H1 (cell line): Measurements from ENCODE around the gene OXCT2. TPM values are rescaled to one million over a fixed set of nuclear protein-coding genes. Genes with fewer than 3 reads are reported as not detected.

Source experiments
- CTCF ChIA-PET: fragments of 300-600 bp; sonication (Branson Sonifier 250); formaldehyde crosslinking; loops from one replicate; lab custom pipeline; 2021; ENCODE audit not compliant: partially characterized antibody; lab: Charles Lee
- POLR2A ChIA-PET: fragments of 300-600 bp; sonication (Branson Sonifier 250); formaldehyde crosslinking; loops from one replicate; lab custom pipeline; 2021; ENCODE audit warnings: inconsistent platforms; ENCODE audit not compliant: partially characterized antibody; lab: Charles Lee
- DNase-seq, 2 experiments: peaks; one replicate each; pipeline versions ENCODE4 v3.0.0 to v3.0.0-alpha.2; 2010 to 2022; ENCODE audit warnings: low spot score in 2 of 2, low read depth in 1 of 2, mixed read lengths in 1 of 2
- FAIRE-seq: peaks from 2 replicates; lab custom pipeline; 2011; peaks lifted over from hg19 to GRCh38; lab: Jason Lieb, UNC
- H2AFZ ChIP-seq: 2 replicates; pipeline ENCODE4 v1.8.1; 2012; ENCODE audit warnings: low read length, inconsistent platforms
- H2AK5ac ChIP-seq: 2 replicates; pipeline ENCODE4 v1.6.1; 2013; ENCODE audit warnings: low read depth, low read length
- H2BK120ac ChIP-seq: replicated peaks from 2 replicates; pipeline ENCODE3; 2013; ENCODE audit warnings: low read depth, low read length, inconsistent platforms
- H2BK12ac ChIP-seq: 2 replicates; pipeline ENCODE4 v1.6.1; 2013; ENCODE audit warnings: low read depth, low read length
- H2BK15ac ChIP-seq: 2 replicates; pipeline ENCODE4 v1.6.1; 2013; ENCODE audit warnings: low read length
- H2BK20ac ChIP-seq: 2 replicates; pipeline ENCODE4 v1.6.1; 2013; ENCODE audit warnings: low read length
- H2BK5ac ChIP-seq: 2 replicates; pipeline ENCODE4 v1.6.1; 2013; ENCODE audit warnings: low read depth, low read length
- H3K14ac ChIP-seq: 2 replicates; pipeline ENCODE4 v1.6.1; 2013; ENCODE audit warnings: inconsistent platforms; ENCODE audit not compliant: insufficient read length
- H3K18ac ChIP-seq: 2 replicates; pipeline ENCODE4 v1.6.1; 2013; ENCODE audit warnings: low read length; ENCODE audit errors: extremely low read depth
- H3K23ac ChIP-seq: 2 replicates; pipeline ENCODE4 v1.6.1; 2013; ENCODE audit warnings: inconsistent platforms; ENCODE audit not compliant: insufficient read length
- H3K23me2 ChIP-seq: 2 replicates; pipeline ENCODE4 v1.6.1; 2013; ENCODE audit warnings: low read depth, low read length
- H3K27ac ChIP-seq: 2 replicates; pipeline ENCODE4 v1.6.1; 2011; ENCODE audit warnings: low read depth, low read length, inconsistent platforms
- H3K27me3 ChIP-seq, 4 experiments: replicated peaks in 1 of 4; 1 replicate in 1 of 4; 2 replicates in 3 of 4; pipeline versions ENCODE4 v1.6.1 to v1.8.1; 2011 to 2013; ENCODE audit warnings: low read length in 3 of 4, mild to moderate bottlenecking in 3 of 4, inconsistent platforms in 2 of 4, mixed read lengths in 2 of 4, moderate library complexity in 1 of 4; ENCODE audit not compliant: control insufficient read depth in 3 of 4, insufficient read depth in 3 of 4; ENCODE audit errors: extremely low read depth in 1 of 4
- H3K36me3 ChIP-seq, 4 experiments: 2 replicates each; pipeline versions ENCODE4 v1.6.1 to v1.8.1; 2011 to 2013; ENCODE audit warnings: mild to moderate bottlenecking in 4 of 4, low read length in 3 of 4, moderate library complexity in 2 of 4, control low read depth in 1 of 4, inconsistent platforms in 1 of 4; ENCODE audit not compliant: insufficient read depth in 4 of 4, control insufficient read depth in 2 of 4
- H3K4ac ChIP-seq: replicated peaks from 2 replicates; pipeline ENCODE3; 2013; ENCODE audit warnings: low read length, low read depth, mixed read lengths, inconsistent platforms; ENCODE audit not compliant: insufficient read length
- H3K4me1 ChIP-seq, 4 experiments: replicated peaks in 1 of 4; 1 replicate in 1 of 4; 2 replicates in 3 of 4; pipeline versions ENCODE4 v1.6.1 to v1.8.1; 2011 to 2013; ENCODE audit warnings: low read length in 3 of 4, inconsistent platforms in 2 of 4, mixed read lengths in 1 of 4; ENCODE audit not compliant: insufficient read depth in 4 of 4, control insufficient read depth in 3 of 4
- H3K4me2 ChIP-seq, 2 experiments: 2 replicates each; pipeline versions ENCODE4 v1.6.1 to v1.8.1; 2011 to 2013; ENCODE audit warnings: low read depth in 2 of 2, low read length in 2 of 2, control low read depth in 1 of 2, inconsistent platforms in 1 of 2, mild to moderate bottlenecking in 1 of 2; ENCODE audit not compliant: insufficient read depth in 1 of 2
- H3K4me3 ChIP-seq, 4 experiments: fragments of 200-600, 300-600 bp in 1 of 4; sonication (generic), shearing (Covaris generic), sonication (Bioruptor Twin) in 1 of 4; 2 replicates each; pipeline versions ENCODE4 v1.5.1 to v1.8.1; 2011 to 2016; ENCODE audit warnings: low read length in 4 of 4, low read depth in 3 of 4, control low read depth in 2 of 4, inconsistent platforms in 2 of 4, mild to moderate bottlenecking in 2 of 4, mixed read lengths in 1 of 4, moderate library complexity in 1 of 4; ENCODE audit not compliant: insufficient read depth in 2 of 4; ENCODE audit errors: extremely low read depth in 1 of 4
- H3K56ac ChIP-seq: replicated peaks from 2 replicates; pipeline ENCODE3; 2013; ENCODE audit warnings: low read depth, mild to moderate bottlenecking, mixed read lengths, low read length, inconsistent platforms; ENCODE audit not compliant: insufficient read length
- H3K79me1 ChIP-seq: 2 replicates; pipeline ENCODE4 v1.6.1; 2013; ENCODE audit warnings: low read depth, low read length, control low read depth
- H3K79me2 ChIP-seq, 2 experiments: 2 replicates each; pipeline versions ENCODE4 v1.6.1 to v1.8.1; 2012 to 2013; ENCODE audit warnings: low read length in 2 of 2, mild to moderate bottlenecking in 2 of 2, inconsistent platforms in 1 of 2; ENCODE audit not compliant: insufficient read depth in 2 of 2, control insufficient read depth in 1 of 2
- H3K9ac ChIP-seq, 4 experiments: replicated peaks in 1 of 4; 1 replicate in 1 of 4; 2 replicates in 3 of 4; pipeline versions ENCODE4 v1.6.1 to v1.8.1; 2011 to 2013; ENCODE audit warnings: low read depth in 3 of 4, low read length in 3 of 4, control low read depth in 2 of 4, mild to moderate bottlenecking in 2 of 4, moderate library complexity in 2 of 4, inconsistent platforms in 1 of 4; ENCODE audit errors: extremely low read depth in 1 of 4
- H3K9me3 ChIP-seq, 2 experiments: 2 replicates each; pipeline versions ENCODE4 v1.6.1 to v1.8.1; 2012 to 2013; ENCODE audit warnings: mild to moderate bottlenecking in 2 of 2, moderate library complexity in 2 of 2, control low read depth in 1 of 2, inconsistent platforms in 1 of 2, low read depth in 1 of 2, low read length in 1 of 2, mixed read lengths in 1 of 2; ENCODE audit not compliant: insufficient read depth in 2 of 2
- H4K20me1 ChIP-seq, 2 experiments: replicated peaks in 1 of 2; 2 replicates each; pipeline versions ENCODE3 to v1.8.1; 2011 to 2013; ENCODE audit warnings: inconsistent platforms in 2 of 2, low read length in 2 of 2, mild to moderate bottlenecking in 1 of 2; ENCODE audit not compliant: insufficient read depth in 2 of 2, control insufficient read depth in 1 of 2
- H4K5ac ChIP-seq: 2 replicates; pipeline ENCODE4 v1.6.1; 2013; ENCODE audit warnings: low read length, low read depth, mixed read lengths, inconsistent platforms; ENCODE audit not compliant: insufficient read length
- H4K8ac ChIP-seq: 2 replicates; pipeline ENCODE4 v1.8.0; 2013; ENCODE audit warnings: mild to moderate bottlenecking, moderate library complexity, low read length, inconsistent platforms; ENCODE audit not compliant: insufficient read depth; ENCODE audit errors: extremely low read depth
- H4K91ac ChIP-seq: replicated peaks from 2 replicates; pipeline ENCODE3; 2013; ENCODE audit warnings: low read length, mixed read lengths, inconsistent platforms; ENCODE audit not compliant: insufficient read length
- CBX8 ChIP-seq: fragments of 300-800, 300-1000 bp; sonication (generic); IDR thresholded peaks from 2 replicates; pipeline ENCODE4 v1.7.1; 2016; ENCODE audit warnings: low read depth, low read length, borderline replicate concordance
- CHD2 ChIP-seq: IDR thresholded peaks from 2 replicates; pipeline ENCODE4 v1.6.1; 2012; ENCODE audit warnings: low read length, improper control_type of control experiment
- EGR1 ChIP-seq: IDR thresholded peaks from 2 replicates; pipeline ENCODE4 v1.6.1; 2011; ENCODE audit warnings: low read depth, low read length, borderline replicate concordance
- JUND ChIP-seq: IDR thresholded peaks from 2 replicates; pipeline ENCODE4 v1.6.1; 2011; ENCODE audit warnings: mild to moderate bottlenecking, improper control_type of control experiment, low read length
- KDM1A ChIP-seq: fragments of 200-600, 300-600 bp; sonication (generic); IDR thresholded peaks from 2 replicates; pipeline ENCODE4 v1.7.1; 2016; ENCODE audit warnings: mild to moderate bottlenecking, low read length, borderline replicate concordance
- KDM5A ChIP-seq: fragments of 200-600 bp; IDR thresholded peaks from 2 replicates; pipeline ENCODE4 v1.7.1; 2012; ENCODE audit warnings: mild to moderate bottlenecking, low read length, inconsistent platforms, mixed read lengths
- RAD21 ChIP-seq, 2 experiments: IDR thresholded peaks in 1 of 2; conservative IDR thresholded peaks in 1 of 2; 2 replicates each; pipeline ENCODE4 v1.6.1; 2011; ENCODE audit warnings: low read depth in 2 of 2, low read length in 2 of 2, improper control_type of control experiment in 1 of 2, inconsistent platforms in 1 of 2, mild to moderate bottlenecking in 1 of 2, moderate library complexity in 1 of 2
- YY1 ChIP-seq: IDR thresholded peaks from 2 replicates; pipeline ENCODE4 v1.6.1; 2011; ENCODE audit warnings: low read depth, mild to moderate bottlenecking, low read length
- WGBS, 2 experiments: shearing (Covaris generic) in 1 of 2; methylation state at CpG; one replicate each; pipeline versions ENCODE4 v1.1.6 to v1.1.7; 2013 to 2015; ENCODE audit warnings: low lambda C conversion rate in 2 of 2, mixed read lengths in 2 of 2, inconsistent platforms in 1 of 2, low coverage in 1 of 2, missing lambda C conversion rate in 1 of 2; ENCODE audit not compliant: insufficient replicate concordance in 2 of 2, insufficient coverage in 1 of 2, insufficient read length in 1 of 2; ENCODE audit errors: extremely low coverage in 1 of 2, missing lambda C conversion rate in 1 of 2; 5-methylcytosine and 5-hydroxymethylcytosine counted together
- polyA plus RNA-seq, 7 experiments: library from polyadenylated mRNA; depleted of rRNA in 3 of 7; stranded (reverse) in 5 of 7; unstranded in 2 of 7; fragments of >200 nt in 5 of 7; fragments of 200-250 nt in 2 of 7; gene quantifications; 1 replicate in 5 of 7; 2 replicates in 1 of 7; 4 replicates in 1 of 7; pipeline versions ENCODE4 v1.2.1 to v1.2.3, GENCODE V29; 2011 to 2013; ENCODE audit warnings: missing spikeins in 2 of 7, mixed read lengths in 2 of 7
- total RNA-seq: library from RNA; stranded (reverse); fragmentation: NEBNext Ultra II Directional; extraction: Animal tissue kit (Norgen Biotek cat#: 25700); gene quantifications from 2 replicates; pipeline ENCODE4 v1.2.1, GENCODE V29; 2021
- TF ChIP-seq, protein P1 (sequence below), 3 experiments: IDR thresholded peaks; 1 replicate in 2 of 3; 2 replicates in 1 of 3; pipeline versions ENCODE4 v1.5.1 to v1.6.1; 2011; ENCODE audit warnings: low read length in 3 of 3, mild to moderate bottlenecking in 3 of 3, inconsistent platforms in 2 of 3, low read depth in 1 of 3, moderate library complexity in 1 of 3; ENCODE audit not compliant: insufficient read depth in 1 of 3; ENCODE audit errors: control extremely low read depth in 1 of 3

The OXCT2 gene
- total and polyA plus RNA-seq, 2 of the 8 experiments (the other 6 are each of a cell fraction or from before 2014, with no cell fraction given) = 2.6 to 2.9 TPM

DNA sequence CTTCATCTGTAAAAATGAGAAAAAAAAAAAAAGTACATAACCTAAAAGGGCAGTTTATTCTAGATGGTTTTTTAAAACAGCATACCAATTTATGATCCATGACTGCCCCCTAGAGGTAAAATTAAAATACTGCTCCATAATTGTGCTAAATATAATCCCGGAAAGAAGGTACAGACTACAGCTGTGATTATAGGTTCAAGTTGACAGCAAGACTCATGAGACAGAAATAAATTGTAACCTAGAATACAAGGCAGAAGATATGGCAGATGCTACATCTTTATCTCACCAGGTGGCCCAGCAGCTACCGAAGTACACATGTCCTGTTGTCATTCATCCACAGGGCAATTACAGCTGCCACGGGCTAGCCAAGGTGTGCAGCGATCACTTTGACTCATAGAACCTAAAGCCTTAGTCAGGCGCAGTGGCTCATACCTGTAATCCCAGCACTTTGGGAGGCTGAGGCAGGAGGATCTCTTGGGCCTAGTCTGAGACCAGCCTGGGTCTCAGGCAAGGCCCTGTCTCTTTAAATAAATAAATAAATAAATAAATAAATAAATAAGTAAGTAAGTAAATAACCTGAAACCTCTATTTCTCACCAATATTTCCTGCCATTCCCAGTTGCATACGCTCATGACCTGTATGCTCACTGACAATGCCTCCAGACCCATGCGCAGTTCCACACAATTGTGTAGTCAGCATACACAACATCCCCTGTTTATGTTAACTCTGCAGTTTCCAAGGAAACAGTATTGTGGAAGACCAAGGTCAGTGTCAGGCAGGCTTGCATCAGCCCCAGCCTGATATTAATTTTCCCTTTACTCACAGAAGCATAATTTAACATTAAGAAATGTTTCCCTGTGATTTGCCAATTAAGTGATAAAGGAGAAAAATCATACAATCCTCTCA is 50.8 kb downstream of the OXCT2 start:
- no peak for DNase-seq
- 52% methylated on average over 7 of the region's 7 CpGs; no CpG with 5 or more reads in 1 of the 2 experiments for WGBS, 2 experiments
- TF ChIP-seq YY1 (no peak), EGR1 (no peak), JUND (no peak), RAD21 (IDR thresholded peaks at IDR 0.05 in 1 of 2, conservative IDR thresholded peaks at IDR 0.05 in 1 of 2; ENCODE audit: low read depth in 2 of 2, low read length in 2 of 2) (peak; percentile 66 to 77), KDM1A (no peak), KDM5A (no peak), CHD2 (no peak), CBX8 (no peak)
- TF ChIP-seq, protein P1, sequence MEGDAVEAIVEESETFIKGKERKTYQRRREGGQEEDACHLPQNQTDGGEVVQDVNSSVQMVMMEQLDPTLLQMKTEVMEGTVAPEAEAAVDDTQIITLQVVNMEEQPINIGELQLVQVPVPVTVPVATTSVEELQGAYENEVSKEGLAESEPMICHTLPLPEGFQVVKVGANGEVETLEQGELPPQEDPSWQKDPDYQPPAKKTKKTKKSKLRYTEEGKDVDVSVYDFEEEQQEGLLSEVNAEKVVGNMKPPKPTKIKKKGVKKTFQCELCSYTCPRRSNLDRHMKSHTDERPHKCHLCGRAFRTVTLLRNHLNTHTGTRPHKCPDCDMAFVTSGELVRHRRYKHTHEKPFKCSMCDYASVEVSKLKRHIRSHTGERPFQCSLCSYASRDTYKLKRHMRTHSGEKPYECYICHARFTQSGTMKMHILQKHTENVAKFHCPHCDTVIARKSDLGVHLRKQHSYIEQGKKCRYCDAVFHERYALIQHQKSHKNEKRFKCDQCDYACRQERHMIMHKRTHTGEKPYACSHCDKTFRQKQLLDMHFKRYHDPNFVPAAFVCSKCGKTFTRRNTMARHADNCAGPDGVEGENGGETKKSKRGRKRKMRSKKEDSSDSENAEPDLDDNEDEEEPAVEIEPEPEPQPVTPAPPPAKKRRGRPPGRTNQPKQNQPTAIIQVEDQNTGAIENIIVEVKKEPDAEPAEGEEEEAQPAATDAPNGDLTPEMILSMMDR (IDR thresholded peaks at IDR 0.05; ENCODE audit: control extremely low read depth in 1 of 3, insufficient read depth in 1 of 3, low read depth in 1 of 3, low read length in 3 of 3) = peak in 2 of 3 experiments; percentile 29 to 44; a peak in 2 of 4 replicates

More for the DNA sequence above, 50.8 kb downstream of the OXCT2 start:
- H4K5ac ChIP-seq = no peak overlapping the region
- H3K79me1 ChIP-seq = no peaks in the 10 kb centered on the region
- no peaks in the 10 kb centered on the region for H3K23me2 ChIP-seq
- H4K20me1 ChIP-seq = peaks cover 2 to 10% of the 10 kb centered on the region in 2 experiments
- H2BK12ac ChIP-seq = no peak overlapping the region
- no peaks in the 10 kb centered on the region for H3K9me3 ChIP-seq
- no peak overlapping the region for H2BK15ac ChIP-seq
- ChIA-PET POLR2A (interaction anchor here (0.6 to 1.0 kb wide), 5 partner anchors 15 to 711 kb away, joined by 3 read pairs; no protein-coding TSS in a partner anchor), CTCF (interaction anchor here (0.6 to 7.8 kb wide), 29 partner anchors 9 to 1392 kb away, joined by 3 to 72 read pairs (median 4); partner anchors contain the start of genes BMP8B and NT5C1A)
- no peak overlapping the region for H3K4me3 ChIP-seq
- H4K91ac ChIP-seq = no peak overlapping the region
- no peak overlapping the region for H3K27ac ChIP-seq
- H3K4me2 ChIP-seq = no peak overlapping the region
- no peak overlapping the region for H4K8ac ChIP-seq
- no peaks in the 10 kb centered on the region for H3K36me3 ChIP-seq
- H3K18ac ChIP-seq = no peak overlapping the region
- no peak overlapping the region for H3K4ac ChIP-seq
- FAIRE-seq = peak; percentile 83
- H3K79me2 ChIP-seq = no peaks in the 10 kb centered on the region
- no peak overlapping the region for H2BK20ac ChIP-seq
- no peak overlapping the region for H3K23ac ChIP-seq
- H2AK5ac ChIP-seq = no peak overlapping the region
- no peak overlapping the region for H3K56ac ChIP-seq
- no peak overlapping the region for H2BK120ac ChIP-seq
- H3K4me1 ChIP-seq = no peaks in the 10 kb centered on the region
- H3K9ac ChIP-seq = no peak overlapping the region
- no peak overlapping the region for H3K14ac ChIP-seq
- no peak overlapping the region for H2AFZ ChIP-seq
- H3K27me3 ChIP-seq = peaks cover 31 to 66% (median 45%) of the 10 kb centered on the region in 4 experiments
- no peak overlapping the region for H2BK5ac ChIP-seq
